GM19452 (cell line): ENCODE measurements around the gene SPAG5.

Experiments
- ATAC-seq: cut with Tn5 transposase; IDR thresholded peaks from one replicate; pipeline ENCODE4 v1.9.1; 2021; ENCODE audit not compliant: unreplicated experiment

SPAG5 gene

GRCh38 chr17:28547623-28548416, 51.0 kb downstream of the SPAG5 start:
- peak; percentile 41 for ATAC-seq

- no peak for ATAC-seq
These were observed 51.7 kb downstream of the SPAG5 start for GRCh38 chr17:28547096-28547622.

GRCh38 chr17:28545787-28546415, 52.9 kb downstream of the SPAG5 start:
- no peak for ATAC-seq

GRCh38 chr17:28545141-28545503, 53.7 kb downstream of the SPAG5 start:
- ATAC-seq, result no peak

- no peak for ATAC-seq
These were observed 54.3 kb downstream of the SPAG5 start for GRCh38 chr17:28544402-28545140.

- ATAC-seq, result no peak
These were observed 57.4 kb downstream of the SPAG5 start for GRCh38 chr17:28541439-28541838.

GRCh38 chr17:28540231-28540630, 58.6 kb downstream of the SPAG5 start:
- no peak for ATAC-seq

GRCh38 chr17:28538296-28538895, 60.4 kb downstream of the SPAG5 start:
- ATAC-seq, result no peak

- no peak for ATAC-seq
These were observed 61.6 kb downstream of the SPAG5 start for GRCh38 chr17:28537219-28537610.

GRCh38 chr17:28536532-28537218, 62.1 kb downstream of the SPAG5 start:
- ATAC-seq, result no peak

- ATAC-seq, result no peak
These were observed 64.0 kb downstream of the SPAG5 start for GRCh38 chr17:28534740-28535375.

- ATAC-seq, result no peak
These were observed 65.6 kb downstream of the SPAG5 start for GRCh38 chr17:28533091-28533807.

- no peak for ATAC-seq
These were observed 66.5 kb downstream of the SPAG5 start for GRCh38 chr17:28532050-28532960.

GRCh38 chr17:28530926-28531325, 67.9 kb downstream of the SPAG5 start:
- no peak for ATAC-seq

- no peak for ATAC-seq
These were observed 68.6 kb downstream of the SPAG5 start for GRCh38 chr17:28530250-28530649.

- no peak for ATAC-seq
These were observed 69.8 kb downstream of the SPAG5 start for GRCh38 chr17:28529013-28529400.

- no peak for ATAC-seq
These were observed 70.4 kb downstream of the SPAG5 start for GRCh38 chr17:28528327-28529012.

GRCh38 chr17:28527859-28528258, 71.0 kb downstream of the SPAG5 start:
- ATAC-seq, result no peak
